ENCODE results near the gene SLC38A5. TPM values are rescaled to one million over a fixed set of nuclear protein-coding genes. Genes with fewer than 3 reads are reported as not detected.
"Not testable (repeated sequence)": the region's sequence is repeated elsewhere in the genome, so short reads cannot be mapped to it uniquely, and the experiment has no call there.

SLC38A5 gene
- total and polyA plus RNA-seq, 9 donors: 4.2 to 12.2 (median 8.3) TPM

DNA sequence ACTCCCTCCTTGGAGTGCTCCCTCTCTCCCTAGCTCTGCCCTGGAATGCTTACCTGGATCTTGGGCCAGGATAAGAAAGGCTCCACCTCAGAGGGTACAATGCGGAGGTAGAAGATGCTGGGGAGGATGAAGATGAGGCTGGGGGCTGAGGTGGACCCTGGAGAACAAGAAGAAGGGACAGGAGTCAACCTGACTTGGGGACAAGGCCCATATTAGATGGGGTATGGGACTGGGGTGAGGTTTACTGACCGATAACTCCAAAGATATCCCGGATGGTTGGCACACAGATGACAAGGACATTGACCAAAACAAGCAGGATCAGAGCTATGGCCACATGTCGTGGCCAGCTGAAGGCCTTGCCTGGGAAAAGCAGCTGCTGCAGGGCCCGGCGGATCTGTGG, 10.6 kb downstream of the SLC38A5 start:
- H3K27me3 ChIP-seq (ENCODE audit: control insufficient read depth, insufficient read depth, low read length): no peaks in the 10 kb centered on the region
- no peaks in the 10 kb centered on the region for H3K36me3 ChIP-seq (ENCODE audit: control insufficient read depth, insufficient read depth, low read length)
- H3K9me3 ChIP-seq (replicated peaks; ENCODE audit: control insufficient read depth, low read depth, low read length): peaks cover 2% of the 10 kb centered on the region
- 85% methylated on average over 4 of the region's 6 CpGs for WGBS (ENCODE audit: insufficient coverage)
- DNase-seq: no peak
- no peaks in the 10 kb centered on the region for H3K4me1 ChIP-seq (ENCODE audit: control insufficient read depth, insufficient read depth, low read length)
- H3K4me3 ChIP-seq (ENCODE audit: low read length): no peak overlapping the region
- no peak overlapping the region for H3K27ac ChIP-seq (ENCODE audit: low read length)

DNA sequence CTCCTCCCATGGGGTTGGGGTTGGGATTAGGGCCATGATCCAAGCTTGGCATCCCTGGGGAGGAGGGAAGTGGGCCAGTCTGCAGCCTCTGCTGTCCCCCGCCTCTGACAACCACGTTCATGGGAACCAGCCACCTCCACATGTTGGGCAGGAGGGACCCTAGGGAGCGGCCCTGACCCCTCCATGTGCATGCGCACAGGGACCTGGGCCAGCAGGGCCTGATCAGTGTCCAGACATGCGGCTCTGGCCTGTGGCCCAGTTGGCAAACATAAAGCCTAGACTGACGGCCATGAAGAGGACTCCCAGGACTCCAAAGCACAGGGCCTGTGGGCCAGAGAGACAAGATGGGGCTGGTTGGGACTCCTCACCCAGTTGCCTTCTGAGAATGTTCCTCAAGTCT, 11.3 kb downstream of the SLC38A5 start:
- Histone ChIP-seq H3K36me3 (ENCODE audit: control insufficient read depth, insufficient read depth, low read length) (no peaks in the 10 kb centered on the region), H3K4me3 (ENCODE audit: low read length) (no peak overlapping the region), H3K27me3 (ENCODE audit: control insufficient read depth, insufficient read depth, low read length) (no peaks in the 10 kb centered on the region), H3K9me3 (replicated peaks; ENCODE audit: control insufficient read depth, low read depth, low read length) (peaks cover 2% of the 10 kb centered on the region), H3K27ac (ENCODE audit: low read length) (no peak overlapping the region), H3K4me1 (ENCODE audit: control insufficient read depth, insufficient read depth, low read length) (no peaks in the 10 kb centered on the region)
- 68% methylated on average over 6 of the region's 6 CpGs for WGBS (ENCODE audit: insufficient coverage)
- no peak for DNase-seq

DNA sequence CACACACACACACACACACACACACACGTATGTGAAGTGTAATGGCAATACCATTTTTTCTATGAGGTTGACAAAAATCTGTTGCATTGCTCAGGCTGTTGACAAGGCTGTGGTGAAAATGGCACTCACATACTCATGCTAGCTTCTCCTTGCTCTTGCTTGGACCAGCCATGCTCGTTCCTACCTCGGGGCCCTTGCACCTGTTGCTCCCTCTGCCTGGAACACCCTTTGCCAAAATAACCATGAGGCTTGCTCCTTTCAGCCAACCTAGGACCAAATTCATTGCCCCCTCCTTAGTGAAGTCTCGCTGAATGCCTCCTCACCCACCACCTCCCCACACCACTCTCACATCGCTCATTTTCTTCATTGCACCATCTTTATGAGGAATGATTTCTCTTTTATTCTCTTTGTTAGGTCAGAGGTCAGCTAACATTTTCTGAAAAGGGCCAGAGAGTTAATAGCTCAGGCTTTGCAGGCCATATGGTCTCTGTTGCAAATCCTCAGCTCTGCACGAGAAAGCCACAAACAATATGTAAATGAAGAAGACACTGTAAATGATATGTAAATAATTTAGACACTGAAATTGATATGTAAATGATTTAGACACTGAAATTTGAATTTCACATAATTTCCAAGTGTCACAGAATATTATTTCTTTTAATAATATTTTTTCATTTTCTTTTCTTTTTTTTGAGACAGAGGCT, 13.3 kb downstream of the SLC38A5 start:
- no peak overlapping the region for H3K4me3 ChIP-seq (ENCODE audit: low read length)
- DNase-seq: no peak
- H3K27ac ChIP-seq (ENCODE audit: low read length): no peak overlapping the region
- no peaks in the 10 kb centered on the region for H3K27me3 ChIP-seq (ENCODE audit: control insufficient read depth, insufficient read depth, low read length)
- H3K9me3 ChIP-seq (replicated peaks; ENCODE audit: control insufficient read depth, low read depth, low read length): peaks cover 2% of the 10 kb centered on the region
- H3K36me3 ChIP-seq (ENCODE audit: control insufficient read depth, insufficient read depth, low read length): no peaks in the 10 kb centered on the region
- H3K4me1 ChIP-seq (ENCODE audit: control insufficient read depth, insufficient read depth, low read length): no peaks in the 10 kb centered on the region
- WGBS (ENCODE audit: insufficient coverage): 80% methylated on average over 2 of the region's 6 CpGs

DNA sequence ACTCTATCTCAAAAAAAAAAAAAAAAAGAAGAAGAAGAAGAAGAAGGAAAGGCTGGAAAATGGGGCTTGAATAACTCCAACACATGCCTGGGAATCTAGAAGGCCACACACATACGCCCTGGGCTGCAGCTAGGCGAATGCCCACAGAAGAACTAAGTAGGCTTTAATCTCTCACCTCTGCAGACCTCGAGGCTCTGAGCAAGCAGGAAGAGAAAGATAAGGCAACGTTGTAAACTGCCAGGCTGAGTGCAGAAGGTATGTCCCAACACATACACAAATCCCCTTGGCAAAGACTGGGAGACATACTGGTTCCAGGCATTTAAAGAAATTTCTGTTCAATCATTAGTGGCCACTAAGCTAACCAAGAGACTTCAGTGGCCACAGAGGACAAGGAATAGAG, 18.4 kb downstream of the SLC38A5 start:
- DNase-seq: no peak
- 60% methylated on average over 1 of the region's 4 CpGs for WGBS (ENCODE audit: insufficient coverage)
- Histone ChIP-seq H3K9me3 (replicated peaks; ENCODE audit: control insufficient read depth, low read depth, low read length) (no peaks in the 10 kb centered on the region), H3K36me3 (ENCODE audit: control insufficient read depth, insufficient read depth, low read length) (no peaks in the 10 kb centered on the region), H3K4me3 (ENCODE audit: low read length) (no peak overlapping the region), H3K27me3 (ENCODE audit: control insufficient read depth, insufficient read depth, low read length) (no peaks in the 10 kb centered on the region), H3K27ac (ENCODE audit: low read length) (no peak overlapping the region), H3K4me1 (ENCODE audit: control insufficient read depth, insufficient read depth, low read length) (no peaks in the 10 kb centered on the region)

DNA sequence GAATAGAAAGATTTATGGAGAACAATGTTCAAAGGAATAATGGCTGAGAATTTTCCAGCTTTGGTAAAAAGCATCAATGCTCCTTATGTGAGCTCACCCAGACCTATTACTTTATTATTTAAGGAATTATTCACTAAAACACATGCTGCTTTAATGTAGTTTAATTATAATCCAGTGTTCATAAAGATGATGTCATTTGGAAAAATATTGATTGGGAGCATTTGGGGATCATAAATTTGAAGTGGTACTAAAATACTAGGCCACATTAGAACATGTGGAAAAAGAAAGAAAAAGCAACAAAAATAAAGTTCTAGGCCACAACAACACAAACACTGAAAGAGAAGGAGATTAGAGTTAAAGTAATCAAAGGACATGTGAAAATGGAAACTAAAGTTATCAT, 20.0 kb downstream of the SLC38A5 start:
- no peaks in the 10 kb centered on the region for H3K36me3 ChIP-seq (ENCODE audit: control insufficient read depth, insufficient read depth, low read length)
- H3K4me3 ChIP-seq (ENCODE audit: low read length): no peak overlapping the region
- H3K27ac ChIP-seq (ENCODE audit: low read length): no peak overlapping the region
- no peak for DNase-seq
- no peaks in the 10 kb centered on the region for H3K27me3 ChIP-seq (ENCODE audit: control insufficient read depth, insufficient read depth, low read length)
- H3K9me3 ChIP-seq (replicated peaks; ENCODE audit: control insufficient read depth, low read depth, low read length): no peaks in the 10 kb centered on the region
- H3K4me1 ChIP-seq (ENCODE audit: control insufficient read depth, insufficient read depth, low read length): no peaks in the 10 kb centered on the region

DNA sequence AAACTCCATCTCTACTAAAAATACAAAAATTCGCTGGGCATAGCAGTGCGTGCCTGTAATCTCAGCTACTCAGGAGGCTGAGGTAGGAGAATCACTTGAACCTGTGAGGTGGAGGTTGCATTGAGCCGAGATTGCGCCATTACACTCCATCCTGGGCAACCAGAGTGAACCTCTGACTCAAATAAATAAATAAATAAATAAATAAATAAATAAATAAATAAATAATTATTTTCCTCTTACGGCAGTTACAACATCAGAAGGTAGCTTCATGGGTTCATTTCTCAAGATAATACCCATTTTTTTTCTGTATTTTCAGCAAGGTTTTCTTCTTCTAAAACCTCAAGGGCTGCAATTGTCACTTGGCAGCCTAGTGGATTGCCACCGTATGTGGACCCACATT, 22.9 kb downstream of the SLC38A5 start:
- H3K27me3 ChIP-seq (ENCODE audit: control insufficient read depth, insufficient read depth, low read length); DNase-seq; H3K4me1 ChIP-seq (ENCODE audit: control insufficient read depth, insufficient read depth, low read length); H3K4me3 ChIP-seq (ENCODE audit: low read length); H3K27ac ChIP-seq (ENCODE audit: low read length); H3K9me3 ChIP-seq (replicated peaks; ENCODE audit: control insufficient read depth, low read depth, low read length); H3K36me3 ChIP-seq (ENCODE audit: control insufficient read depth, insufficient read depth, low read length): not testable (repeated sequence)
- 88% methylated on average over 2 of the region's 6 CpGs for WGBS (ENCODE audit: insufficient coverage)

DNA sequence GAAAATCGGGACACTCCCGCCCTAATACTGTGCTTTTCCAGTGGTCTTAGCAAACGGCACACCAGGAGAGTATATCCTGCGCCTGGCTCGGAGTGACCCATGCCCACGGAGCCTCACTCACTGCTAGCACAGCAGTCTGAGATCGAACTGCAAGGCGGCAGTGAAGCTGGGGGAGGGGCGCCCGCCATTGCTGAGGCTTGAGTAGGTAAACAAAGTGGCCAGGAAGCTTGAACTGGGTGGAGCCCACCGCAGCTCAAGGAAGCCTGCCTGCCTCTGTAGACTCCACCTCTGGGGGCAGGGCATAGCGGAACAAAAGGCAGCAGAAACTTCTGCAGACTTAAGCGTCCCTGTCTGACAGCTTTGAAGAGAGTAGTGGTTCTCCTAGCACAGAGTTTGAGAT, 36.3 kb downstream of the SLC38A5 start:
- not testable (repeated sequence) for H3K9me3 ChIP-seq (replicated peaks; ENCODE audit: control insufficient read depth, low read depth, low read length); DNase-seq; H3K4me1 ChIP-seq (ENCODE audit: control insufficient read depth, insufficient read depth, low read length); H3K27ac ChIP-seq (ENCODE audit: low read length); H3K36me3 ChIP-seq (ENCODE audit: control insufficient read depth, insufficient read depth, low read length); H3K4me3 ChIP-seq (ENCODE audit: low read length); H3K27me3 ChIP-seq (ENCODE audit: control insufficient read depth, insufficient read depth, low read length)
- 86% methylated on average over 12 of the region's 13 CpGs for WGBS (ENCODE audit: insufficient coverage)

DNA sequence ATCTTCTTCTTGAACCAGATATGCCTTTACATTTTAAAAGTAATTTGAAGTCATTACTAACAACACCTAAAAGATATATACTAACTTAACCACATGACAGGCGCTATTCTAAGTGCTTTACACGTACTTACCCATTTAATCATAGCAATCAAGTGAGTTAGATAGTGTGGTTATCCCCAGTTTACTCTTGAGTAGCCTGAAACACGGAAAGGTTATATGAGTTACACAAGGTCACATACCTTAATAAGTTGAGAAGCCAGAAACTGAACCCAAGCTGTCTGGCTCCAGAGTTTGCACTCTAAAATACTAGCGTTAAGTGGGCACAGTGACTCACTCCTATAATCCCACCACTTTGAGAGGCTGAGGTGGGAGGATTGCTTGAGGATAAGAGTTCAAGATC, 39.9 kb downstream of the SLC38A5 start:
- H3K4me1 ChIP-seq (ENCODE audit: control insufficient read depth, insufficient read depth, low read length); H3K27me3 ChIP-seq (ENCODE audit: control insufficient read depth, insufficient read depth, low read length); H3K4me3 ChIP-seq (ENCODE audit: low read length); H3K27ac ChIP-seq (ENCODE audit: low read length); DNase-seq; H3K36me3 ChIP-seq (ENCODE audit: control insufficient read depth, insufficient read depth, low read length); H3K9me3 ChIP-seq (replicated peaks; ENCODE audit: control insufficient read depth, low read depth, low read length): not testable (repeated sequence)
- no CpG with 5 or more reads among the region's 4 CpGs for WGBS (ENCODE audit: insufficient coverage)

DNA sequence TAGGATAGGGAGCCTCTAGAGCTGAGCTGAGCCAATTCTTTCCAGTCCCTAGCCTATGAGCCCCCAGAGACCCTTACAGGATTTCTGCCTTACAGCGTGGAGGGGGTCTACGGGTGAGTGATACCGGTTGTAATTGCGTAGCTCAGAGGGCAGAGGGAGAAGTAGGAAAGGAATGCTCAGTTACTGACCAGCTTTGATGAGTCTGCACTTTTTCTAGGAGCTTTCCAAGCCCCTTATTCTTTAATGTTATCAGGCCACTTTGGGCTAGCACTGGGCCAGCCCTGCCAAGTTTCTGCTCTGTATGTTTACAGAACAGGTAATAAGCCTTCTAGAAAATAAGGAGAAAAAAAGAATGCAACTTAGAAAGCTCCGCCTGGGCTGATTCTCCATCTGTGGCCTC, 40.5 kb downstream of the SLC38A5 start:
- not testable (repeated sequence) for H3K4me3 ChIP-seq (ENCODE audit: low read length); H3K9me3 ChIP-seq (replicated peaks; ENCODE audit: control insufficient read depth, low read depth, low read length); H3K27me3 ChIP-seq (ENCODE audit: control insufficient read depth, insufficient read depth, low read length); H3K4me1 ChIP-seq (ENCODE audit: control insufficient read depth, insufficient read depth, low read length); DNase-seq; H3K36me3 ChIP-seq (ENCODE audit: control insufficient read depth, insufficient read depth, low read length); H3K27ac ChIP-seq (ENCODE audit: low read length)
- WGBS (ENCODE audit: insufficient coverage): no CpG with 5 or more reads among the region's 5 CpGs

DNA sequence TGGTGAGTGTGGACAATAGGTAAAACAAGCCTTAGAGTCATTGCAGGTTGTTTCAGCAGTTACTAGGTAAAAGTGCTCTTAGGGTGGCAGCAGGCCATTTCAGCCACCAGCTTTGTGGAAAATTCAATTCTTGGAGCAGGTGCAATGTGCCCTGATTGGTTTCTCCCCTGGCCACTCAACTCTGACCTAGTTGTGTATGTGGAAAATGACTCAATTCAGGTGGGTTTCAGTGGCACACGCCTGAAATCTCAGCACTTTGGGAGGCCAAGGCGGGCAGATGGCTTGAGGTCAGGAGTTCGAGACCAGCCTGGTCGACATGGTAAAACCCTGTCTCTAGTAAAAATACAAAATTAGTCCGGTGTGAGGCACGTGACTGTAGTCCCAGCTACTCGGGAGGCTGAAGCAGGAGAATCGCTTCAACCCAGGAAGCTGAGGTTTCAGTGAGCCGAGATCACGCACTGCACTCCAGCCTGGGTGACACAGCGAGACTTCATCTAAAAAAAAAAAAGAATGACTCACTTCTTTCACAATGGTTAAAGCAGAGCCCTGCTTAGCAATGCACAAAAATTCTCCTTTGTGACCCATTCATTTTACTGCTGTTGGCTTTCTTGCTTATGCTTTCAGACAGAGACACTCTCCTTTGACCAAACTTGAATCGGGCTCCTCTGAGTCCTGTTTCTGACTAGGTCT, 42.9 kb downstream of the SLC38A5 start:
- no CpG with 5 or more reads among the region's 12 CpGs for WGBS (ENCODE audit: insufficient coverage)
- DNase-seq; H3K4me1 ChIP-seq (ENCODE audit: control insufficient read depth, insufficient read depth, low read length); H3K4me3 ChIP-seq (ENCODE audit: low read length); H3K27ac ChIP-seq (ENCODE audit: low read length); H3K36me3 ChIP-seq (ENCODE audit: control insufficient read depth, insufficient read depth, low read length); H3K27me3 ChIP-seq (ENCODE audit: control insufficient read depth, insufficient read depth, low read length); H3K9me3 ChIP-seq (replicated peaks; ENCODE audit: control insufficient read depth, low read depth, low read length): not testable (repeated sequence)

DNA sequence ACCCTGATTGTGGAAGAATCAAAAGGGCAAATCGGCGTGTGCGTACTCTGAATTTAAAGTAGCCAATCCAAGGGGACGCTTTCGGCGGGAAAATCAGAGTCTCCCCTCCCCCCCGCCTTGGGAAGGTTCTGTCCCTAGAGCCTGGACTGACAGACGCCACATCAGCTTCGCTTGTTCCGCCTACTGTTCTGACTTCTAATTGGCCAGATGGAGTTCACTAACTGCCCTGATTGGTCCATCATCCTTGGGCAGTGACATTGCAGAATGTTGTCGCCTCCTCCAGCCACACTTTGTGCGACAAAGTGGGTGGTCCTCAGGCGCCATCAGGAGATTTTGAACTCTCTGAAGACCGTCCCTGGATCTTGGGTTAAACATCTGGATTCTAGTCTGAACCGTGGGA, 58.2 kb downstream of the SLC38A5 start, which contains the start of gene SSX4B:
TSS of gene SSX4B (minus strand) at position 101 of the 400 bp plus-strand sequence. CDS start 588 bp downstream, outside the sequence.
- H3K36me3 ChIP-seq (ENCODE audit: control insufficient read depth, insufficient read depth, low read length); H3K9me3 ChIP-seq (replicated peaks; ENCODE audit: control insufficient read depth, low read depth, low read length); H3K27ac ChIP-seq (ENCODE audit: low read length); H3K4me1 ChIP-seq (ENCODE audit: control insufficient read depth, insufficient read depth, low read length); H3K4me3 ChIP-seq (ENCODE audit: low read length); DNase-seq; H3K27me3 ChIP-seq (ENCODE audit: control insufficient read depth, insufficient read depth, low read length): not testable (repeated sequence)
- no CpG with 5 or more reads among the region's 15 CpGs for WGBS (ENCODE audit: insufficient coverage)

Data from muscle of leg (tissue), 11 donors.